HG02610 (cell line): Measurements from ENCODE around the gene OR13J1.
A peak's percentile ranks its signal among the peaks of the same experiment; 100 is the strongest.

Source experiments
- ATAC-seq: cut with Tn5 transposase; IDR thresholded peaks from one replicate; pipeline ENCODE4 v1.9.1; 2021; ENCODE audit warnings: mild to moderate bottlenecking, moderate library complexity; ENCODE audit not compliant: unreplicated experiment

OR13J1 gene

DNA sequence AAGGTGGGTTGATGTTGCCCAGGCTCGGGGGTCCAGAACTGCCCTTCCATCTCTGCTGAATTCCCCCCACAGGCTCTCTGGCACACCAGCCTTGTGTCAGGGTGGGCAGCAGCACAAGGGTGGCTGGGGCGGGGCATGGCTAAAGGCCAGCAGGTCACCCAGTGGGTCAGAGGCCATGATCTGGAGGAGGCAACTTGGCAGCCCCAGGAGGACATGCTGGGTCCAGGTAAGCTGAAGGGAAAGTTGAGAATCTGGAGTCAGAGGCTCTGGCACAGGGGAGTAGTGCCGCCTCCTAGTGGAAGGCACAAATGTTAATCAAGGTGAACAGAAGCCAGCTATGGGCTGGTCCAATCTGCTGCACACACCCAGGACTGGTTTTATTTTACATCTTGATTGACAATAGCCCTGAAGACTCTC is 35.0 kb downstream of the OR13J1 start:
- no peak for ATAC-seq

DNA sequence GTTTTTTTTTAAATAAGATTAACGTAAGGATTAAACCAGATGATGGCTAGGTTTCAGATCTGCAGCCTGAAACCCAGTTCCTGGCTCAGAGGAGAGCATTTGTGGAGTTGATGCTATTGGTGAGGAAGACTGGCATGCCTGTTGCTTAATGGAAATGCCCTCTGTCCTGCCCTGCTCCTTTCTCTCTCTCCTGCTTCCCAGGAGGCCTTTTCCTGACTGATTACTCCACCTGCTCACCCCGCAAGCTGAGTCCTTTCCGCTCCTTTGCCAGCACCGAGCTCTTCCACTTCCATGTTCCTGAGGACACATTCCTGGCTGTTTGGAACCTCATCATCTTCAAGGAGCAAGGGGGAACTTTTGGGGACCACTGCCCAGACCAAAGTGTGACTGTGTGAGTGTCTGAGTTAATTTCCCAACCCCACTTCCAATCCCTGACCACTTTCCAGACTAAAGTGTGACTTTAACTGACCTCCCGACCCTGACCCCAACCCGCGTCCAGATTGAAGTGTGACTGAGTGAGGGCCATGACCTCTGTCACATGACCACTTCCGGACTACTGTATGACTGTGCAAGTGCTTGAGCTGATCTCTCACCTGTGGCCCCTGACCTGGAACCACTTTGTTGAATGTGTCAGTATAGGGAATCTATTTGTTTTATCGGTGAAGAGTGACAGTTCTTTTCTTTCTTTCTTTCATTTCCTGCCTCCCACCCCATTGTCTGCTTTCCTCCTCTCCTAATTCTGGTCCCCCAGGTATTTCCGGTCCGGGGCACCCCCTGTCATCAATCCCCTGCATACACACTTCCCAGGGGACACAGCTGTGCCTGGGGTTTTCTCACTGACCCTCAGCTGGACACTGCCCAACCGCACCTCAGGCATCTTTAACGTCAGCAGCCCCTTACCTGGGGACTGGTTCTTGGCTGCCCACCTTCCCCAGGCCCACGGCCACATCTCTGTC is 35.7 kb downstream of the OR13J1 start:
- ATAC-seq: no peak

GRCh38 chr9:35832814-35833213 is 37.4 kb downstream of the OR13J1 start:
- no peak for ATAC-seq

DNA sequence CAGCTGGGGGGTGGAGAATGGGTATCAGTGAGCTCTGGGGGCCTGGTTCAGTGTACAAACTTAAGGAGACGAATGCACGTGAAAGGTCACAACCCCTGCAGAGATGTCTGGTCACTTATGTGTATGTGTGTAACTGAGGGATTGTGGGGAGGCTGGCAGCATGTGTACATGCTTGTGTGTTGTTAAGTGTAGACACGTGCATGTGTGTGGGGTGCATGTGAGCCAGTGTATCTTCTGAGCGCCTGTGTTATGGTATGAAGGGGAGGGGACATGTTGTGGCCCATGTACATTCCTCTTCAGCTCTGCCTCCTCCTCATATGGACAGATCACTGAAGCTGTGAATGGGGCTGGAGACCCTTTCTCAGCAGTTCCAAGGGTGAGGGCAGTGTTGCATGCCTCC is 39.2 kb downstream of the OR13J1 start:
- no peak for ATAC-seq

- no peak for ATAC-seq
Measured at GRCh38 chr9:35829764-35830096, 40.5 kb downstream of the OR13J1 start.

DNA sequence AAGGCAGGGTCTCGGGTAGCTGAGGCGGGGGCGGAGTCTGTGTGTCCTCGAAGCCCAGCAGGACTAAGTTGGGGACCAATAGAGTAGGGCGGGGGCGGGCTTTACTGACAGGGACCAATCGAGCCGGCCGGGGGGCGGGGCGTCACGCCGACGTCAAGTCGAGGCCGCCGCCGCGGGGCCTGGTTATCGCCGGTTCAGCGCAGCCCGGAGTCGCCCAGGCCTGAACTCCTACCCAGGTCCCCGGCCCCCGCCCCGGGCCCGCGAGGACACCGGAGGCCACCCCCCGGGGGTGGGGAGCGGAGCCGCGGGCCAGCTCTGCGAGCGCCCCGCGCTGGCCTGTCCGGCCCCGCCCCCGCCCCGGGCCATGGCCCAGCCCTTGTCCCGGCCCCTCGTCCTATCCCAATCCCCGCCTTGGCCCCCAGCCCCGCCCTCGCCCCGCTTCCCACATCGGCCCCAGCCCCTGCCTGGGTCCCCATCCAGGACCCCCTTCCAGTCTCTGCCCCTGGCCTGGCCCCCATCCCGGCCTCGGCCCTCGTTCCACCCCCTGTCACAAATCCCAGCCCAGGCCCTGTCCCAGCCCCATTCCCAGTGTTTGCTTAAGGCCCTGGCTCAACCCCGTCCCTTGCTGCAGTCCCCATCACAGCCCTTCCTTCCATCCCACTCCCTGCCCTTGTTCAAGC is 41.0 kb downstream of the OR13J1 start, which contains the start of gene TMEM8B:
TMEM8B (plus strand) TSS at position 145 of the 680 bp plus-strand sequence; CDS start at position 365, 220 bp downstream.
- ATAC-seq: peak; percentile 66

DNA sequence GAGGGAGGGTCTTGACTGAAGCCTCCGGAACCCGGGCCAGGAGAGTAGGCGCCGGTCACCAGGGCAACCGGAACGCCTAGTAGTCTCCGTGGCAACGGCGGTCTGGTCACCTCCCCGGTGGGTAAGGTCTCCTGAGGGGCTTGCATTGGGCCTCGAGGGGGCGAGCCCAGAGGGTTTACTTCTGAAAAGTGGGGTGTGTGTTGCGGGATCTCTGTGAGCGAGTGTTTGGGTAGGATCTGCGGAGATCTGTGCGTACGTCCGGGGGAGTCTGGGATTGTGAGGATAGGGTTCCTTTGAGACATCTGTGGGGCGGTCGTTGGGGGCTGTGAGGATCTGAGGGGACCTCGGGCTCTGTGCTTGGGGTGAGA is 41.5 kb downstream of the OR13J1 start, which contains the start of gene FAM221B:
FAM221B (minus strand) TSS at position 17 of the 368 bp plus-strand sequence. CDS start 2,571 bp downstream, outside the sequence.
- no peak for ATAC-seq

GRCh38 chr9:35827486-35827885 is 42.7 kb downstream of the OR13J1 start:
- ATAC-seq: no peak

DNA sequence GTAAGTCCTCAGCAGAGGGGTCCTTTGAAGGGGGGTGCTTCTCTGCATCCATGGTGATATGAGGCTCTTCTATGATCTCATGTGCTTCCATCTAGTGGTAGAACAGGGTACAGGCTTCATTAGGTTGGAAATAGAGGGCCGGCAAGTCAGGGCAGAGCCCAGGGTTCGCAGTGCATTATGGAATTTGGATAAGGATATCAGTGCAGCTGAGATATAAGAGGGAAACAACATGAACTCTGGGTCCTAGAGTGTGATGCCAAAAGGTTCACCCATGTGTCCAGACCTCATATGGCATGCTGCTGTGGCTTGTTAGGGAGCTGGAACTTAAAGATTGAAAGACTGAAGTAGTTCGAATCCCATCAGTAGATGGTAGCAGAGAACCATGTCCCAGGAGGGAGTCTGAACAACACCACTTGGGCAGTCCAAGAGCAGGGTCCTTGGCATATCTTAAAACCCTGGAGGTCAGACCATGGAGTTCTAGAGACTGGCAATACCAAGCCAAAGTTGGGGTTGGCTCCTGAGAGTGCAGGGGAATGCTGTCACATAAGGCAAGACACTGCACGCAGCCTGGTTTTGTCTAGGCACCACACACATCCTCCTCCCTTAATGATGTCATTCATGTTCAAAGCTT is 44.0 kb downstream of the OR13J1 start:
- peak; percentile 50 for ATAC-seq

GRCh38 chr9:35822926-35823325 is 47.3 kb downstream of the OR13J1 start:
- ATAC-seq: no peak

DNA sequence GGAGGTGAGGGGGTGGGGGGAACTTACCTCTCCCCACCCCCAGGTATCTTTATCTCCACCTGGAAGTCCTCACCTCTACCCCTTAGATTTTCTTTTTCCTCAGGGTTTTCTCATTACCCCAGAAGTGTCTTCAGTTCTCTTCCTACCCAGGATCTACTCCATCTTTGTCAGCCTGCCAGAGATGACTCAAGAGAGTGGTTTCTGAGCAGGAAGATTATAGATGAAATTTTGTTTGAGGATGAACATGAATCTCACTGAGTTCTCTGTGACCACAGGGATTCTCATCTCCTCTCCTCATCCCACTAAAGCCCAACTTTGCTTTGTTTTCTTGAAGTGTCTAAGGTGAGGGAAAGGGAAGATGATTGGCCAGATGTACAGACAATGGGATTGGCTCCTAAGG is 50.1 kb downstream of the OR13J1 start:
- ATAC-seq: no peak
